Keratinocyte (primary cell): ENCODE data around the gene SEL1L3. TPM values are rescaled to one million over a fixed set of nuclear protein-coding genes. Genes with fewer than 3 reads are reported as not detected.

Source experiments
- DNase-seq: peaks from one replicate; pipeline ENCODE4 v3.0.0-alpha.2; 2011; ENCODE audit warnings: low read depth, missing footprints, low spot score
- FAIRE-seq: peaks from 2 replicates; lab custom pipeline; 2011; peaks lifted over from hg19 to GRCh38; lab: Jason Lieb, UNC
- H2AFZ ChIP-seq: 2 replicates; pipeline ENCODE4 v1.6.0; 2012; ENCODE audit warnings: low read length, control low read depth, inconsistent platforms; ENCODE audit not compliant: control insufficient read depth
- H3K27ac ChIP-seq: 2 replicates; pipeline ENCODE4 v1.5.1; 2011; ENCODE audit warnings: low read length; ENCODE audit not compliant: control insufficient read depth, insufficient read depth
- H3K27me3 ChIP-seq: 3 replicates; pipeline ENCODE4 v1.6.0; 2011; ENCODE audit warnings: low read length; ENCODE audit not compliant: control insufficient read depth, insufficient read depth; ENCODE audit errors: extremely low read depth
- H3K36me3 ChIP-seq, 2 experiments: 2 replicates in 1 of 2; 3 replicates in 1 of 2; pipeline ENCODE4 v1.5.1; 2011; ENCODE audit warnings: low read length in 2 of 2, mild to moderate bottlenecking in 1 of 2; ENCODE audit not compliant: control insufficient read depth in 2 of 2, insufficient read depth in 2 of 2; ENCODE audit errors: extremely low read depth in 1 of 2
- H3K4me1 ChIP-seq: 3 replicates; pipeline ENCODE4 v1.5.1; 2011; ENCODE audit warnings: low read length; ENCODE audit not compliant: control insufficient read depth, insufficient read depth; ENCODE audit errors: extremely low read depth
- H3K4me2 ChIP-seq: 3 replicates; pipeline ENCODE4 v1.6.0; 2011; ENCODE audit warnings: low read depth, low read length; ENCODE audit not compliant: control insufficient read depth, insufficient read depth; ENCODE audit errors: extremely low read depth
- H3K4me3 ChIP-seq, 3 experiments: fragments of 200-600 bp in 1 of 3; sonication (generic) in 1 of 3; 2 replicates in 2 of 3; 3 replicates in 1 of 3; pipeline ENCODE4 v1.5.1; 2011 to 2016; ENCODE audit warnings: low read length in 3 of 3, mild to moderate bottlenecking in 3 of 3, control low read depth in 2 of 3, inconsistent platforms in 1 of 3, low read depth in 1 of 3, mixed read lengths in 1 of 3, mixed run types in 1 of 3, moderate library complexity in 1 of 3; ENCODE audit not compliant: control insufficient read depth in 2 of 3, insufficient read depth in 2 of 3; ENCODE audit errors: extremely low read depth in 1 of 3
- H3K79me2 ChIP-seq: 2 replicates; pipeline ENCODE4 v1.6.0; 2012; ENCODE audit warnings: low read length; ENCODE audit not compliant: control insufficient read depth, insufficient read depth
- H3K9ac ChIP-seq: 3 replicates; pipeline ENCODE4 v1.6.0; 2011; ENCODE audit warnings: low read length; ENCODE audit not compliant: control insufficient read depth, insufficient read depth; ENCODE audit errors: extremely low read depth
- H3K9me1 ChIP-seq: 3 replicates; pipeline ENCODE4 v1.6.0; 2011; ENCODE audit warnings: low read length; ENCODE audit not compliant: control insufficient read depth, insufficient read depth; ENCODE audit errors: extremely low read depth
- H3K9me3 ChIP-seq: 2 replicates; pipeline ENCODE4 v1.5.1; 2012; ENCODE audit warnings: low read depth, low read length; ENCODE audit not compliant: control insufficient read depth
- H4K20me1 ChIP-seq: 3 replicates; pipeline ENCODE4 v1.6.0; 2011; ENCODE audit warnings: low read length; ENCODE audit not compliant: control insufficient read depth, insufficient read depth; ENCODE audit errors: extremely low read depth
- CTCF ChIP-seq, 3 experiments: IDR thresholded peaks in 1 of 3; conservative IDR thresholded peaks in 1 of 3; optimal IDR thresholded peaks in 1 of 3; 2 replicates in 2 of 3; 3 replicates in 1 of 3; pipeline versions ENCODE3 to v1.5.1; 2011; ENCODE audit warnings: low read length in 3 of 3, mild to moderate bottlenecking in 3 of 3, moderate library complexity in 2 of 3, control low read depth in 1 of 3, inconsistent platforms in 1 of 3; ENCODE audit not compliant: insufficient read depth in 2 of 3; ENCODE audit errors: extremely low read depth in 1 of 3
- EZH2 ChIP-seq: IDR thresholded peaks from one replicate; pipeline ENCODE4 v1.6.1; 2012; ENCODE audit warnings: inconsistent platforms, mild to moderate bottlenecking, low read length, moderate library complexity
- dilution Hi-C: fragments of 300-500 bp; cut with MboI; formaldehyde crosslinking; loops from one replicate; pipeline ENCODE4 v1.7.0; 2020; ENCODE audit warnings: low sequenced_read_pairs; ENCODE audit not compliant: extremely low pct_ligation_motif_present
- polyA plus RNA-seq, 5 experiments: library from polyadenylated mRNA; depleted of rRNA in 3 of 5; stranded (reverse) in 3 of 5; stranded (forward) in 1 of 5; unstranded in 1 of 5; fragments of >200 nt; gene quantifications; 1 replicate in 1 of 5; 2 replicates in 3 of 5; 3 replicates in 1 of 5; pipeline versions ENCODE4 v1.2.1 to v1.2.3, GENCODE V29; 2011 to 2012; ENCODE audit warnings: missing spikeins in 2 of 5, low read depth in 1 of 5, low replicate concordance in 1 of 5

The SEL1L3 gene
- polyA plus RNA-seq, 1 donor (not counting 4 experiments of a cell fraction or from before 2014, with no cell fraction given), result 67.9 TPM

- dilution Hi-C loops, result no loop called here
- Histone ChIP-seq H3K9me3 (no peaks in the 10 kb centered on the region), H3K9ac (no peak overlapping the region), H3K4me2 (no peak overlapping the region), H3K9me1 (no peaks in the 10 kb centered on the region), H2AFZ (no peak overlapping the region), H3K4me3 (no peak overlapping the region), H3K36me3 (peaks cover 0 to 6% of the 10 kb centered on the region in 2 experiments), H3K27ac (no peak overlapping the region), H3K4me1 (peaks cover 20% of the 10 kb centered on the region), H3K27me3 (no peaks in the 10 kb centered on the region), H4K20me1 (no peaks in the 10 kb centered on the region), H3K79me2 (no peaks in the 10 kb centered on the region)
- TF ChIP-seq EZH2 (no peak), CTCF (optimal IDR thresholded peaks at IDR 0.05 in 1 of 3, IDR thresholded peaks at IDR 0.05 in 1 of 3, conservative IDR thresholded peaks at IDR 0.05 in 1 of 3; ENCODE audit: extremely low read depth in 1 of 3, insufficient read depth in 2 of 3, low read length in 3 of 3) (no peak)
- no peak for FAIRE-seq
- DNase-seq, result no peak
These were observed 52.8 kb downstream of the SEL1L3 start for GRCh38 chr4:25809996-25810395.

GRCh38 chr4:25807102-25807728 is 55.6 kb downstream of the SEL1L3 start:
- no peak for DNase-seq
- no peaks in the 10 kb centered on the region for H3K79me2 ChIP-seq
- H2AFZ ChIP-seq, result no peak overlapping the region
- H4K20me1 ChIP-seq, result no peaks in the 10 kb centered on the region
- TF ChIP-seq CTCF (optimal IDR thresholded peaks at IDR 0.05 in 1 of 3, IDR thresholded peaks at IDR 0.05 in 1 of 3, conservative IDR thresholded peaks at IDR 0.05 in 1 of 3; ENCODE audit: extremely low read depth in 1 of 3, insufficient read depth in 2 of 3, low read length in 3 of 3) (no peak), EZH2 (no peak)
- H3K9me3 ChIP-seq, result no peaks in the 10 kb centered on the region
- H3K27me3 ChIP-seq, result no peaks in the 10 kb centered on the region
- H3K9ac ChIP-seq, result no peak overlapping the region
- no peak overlapping the region for H3K4me3 ChIP-seq
- H3K4me1 ChIP-seq, result no peaks in the 10 kb centered on the region
- H3K9me1 ChIP-seq, result no peaks in the 10 kb centered on the region
- H3K36me3 ChIP-seq, result peaks cover 13 to 19% of the 10 kb centered on the region in 2 experiments
- H3K4me2 ChIP-seq, result no peak overlapping the region
- no peak overlapping the region for H3K27ac ChIP-seq
- no peak for FAIRE-seq
- dilution Hi-C loops, result no loop called here
